ENCODE measurements around the gene SYPL1.
A peak's percentile ranks its signal among the peaks of the same experiment; 100 is the strongest.

The SYPL1 gene

GRCh38 chr7:106112118-106112971 lies at the start of gene SYPL1:
TSS of gene SYPL1 (minus strand) at chr7:106112312. CDS start at chr7:106112208, 104 bp downstream.
- H3K4me3 ChIP-seq (ENCODE audit: low read depth, low read length) = peak within 1 kb of the TSS; percentile 90
- TF ChIP-seq, protein P1, sequence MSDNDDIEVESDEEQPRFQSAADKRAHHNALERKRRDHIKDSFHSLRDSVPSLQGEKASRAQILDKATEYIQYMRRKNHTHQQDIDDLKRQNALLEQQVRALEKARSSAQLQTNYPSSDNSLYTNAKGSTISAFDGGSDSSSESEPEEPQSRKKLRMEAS (IDR thresholded peaks at IDR 0.05; ENCODE audit: low read depth, low read length) = peak; percentile 66; the same call in 1 of the 2 replicates
- TF ChIP-seq, protein P2, sequence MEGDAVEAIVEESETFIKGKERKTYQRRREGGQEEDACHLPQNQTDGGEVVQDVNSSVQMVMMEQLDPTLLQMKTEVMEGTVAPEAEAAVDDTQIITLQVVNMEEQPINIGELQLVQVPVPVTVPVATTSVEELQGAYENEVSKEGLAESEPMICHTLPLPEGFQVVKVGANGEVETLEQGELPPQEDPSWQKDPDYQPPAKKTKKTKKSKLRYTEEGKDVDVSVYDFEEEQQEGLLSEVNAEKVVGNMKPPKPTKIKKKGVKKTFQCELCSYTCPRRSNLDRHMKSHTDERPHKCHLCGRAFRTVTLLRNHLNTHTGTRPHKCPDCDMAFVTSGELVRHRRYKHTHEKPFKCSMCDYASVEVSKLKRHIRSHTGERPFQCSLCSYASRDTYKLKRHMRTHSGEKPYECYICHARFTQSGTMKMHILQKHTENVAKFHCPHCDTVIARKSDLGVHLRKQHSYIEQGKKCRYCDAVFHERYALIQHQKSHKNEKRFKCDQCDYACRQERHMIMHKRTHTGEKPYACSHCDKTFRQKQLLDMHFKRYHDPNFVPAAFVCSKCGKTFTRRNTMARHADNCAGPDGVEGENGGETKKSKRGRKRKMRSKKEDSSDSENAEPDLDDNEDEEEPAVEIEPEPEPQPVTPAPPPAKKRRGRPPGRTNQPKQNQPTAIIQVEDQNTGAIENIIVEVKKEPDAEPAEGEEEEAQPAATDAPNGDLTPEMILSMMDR (IDR thresholded peaks at IDR 0.05; ENCODE audit: low read depth, low read length) = no peak
- TF ChIP-seq MYC (IDR thresholded peaks at IDR 0.05; ENCODE audit: low read depth, low read length) (peak; percentile 74), POLR2A (IDR thresholded peaks at IDR 0.05; ENCODE audit: extremely low read depth, insufficient read length) (peak; percentile 69)
- DNase-seq (ENCODE audit: low read depth) = peak; percentile 99

- TF ChIP-seq POLR2A (IDR thresholded peaks at IDR 0.05; ENCODE audit: extremely low read depth, insufficient read length) = no peak
- no peak overlapping the region for H3K4me3 ChIP-seq (ENCODE audit: low read depth, low read length)
- no peak for DNase-seq (ENCODE audit: low read depth)
Measured at GRCh38 chr7:106155027-106155426, 42.9 kb upstream of the SYPL1 start.

GRCh38 chr7:106153891-106154449 lies 41.9 kb upstream of the SYPL1 start:
- H3K4me3 ChIP-seq (ENCODE audit: low read depth, low read length) = no peak overlapping the region
- peak; percentile 88 for DNase-seq (ENCODE audit: low read depth)
- TF ChIP-seq MYC (IDR thresholded peaks at IDR 0.05; ENCODE audit: low read depth, low read length) = peak; percentile 27
- TF ChIP-seq, protein P2 (IDR thresholded peaks at IDR 0.05; ENCODE audit: low read depth, low read length) = peak; percentile 98
- TF ChIP-seq, protein P1 (IDR thresholded peaks at IDR 0.05; ENCODE audit: low read depth, low read length) = 0 out of 2 replicates have a peak, but pooled peaks have one; percentile 18
- no peak for TF ChIP-seq POLR2A (IDR thresholded peaks at IDR 0.05; ENCODE audit: extremely low read depth, insufficient read length)

DNA sequence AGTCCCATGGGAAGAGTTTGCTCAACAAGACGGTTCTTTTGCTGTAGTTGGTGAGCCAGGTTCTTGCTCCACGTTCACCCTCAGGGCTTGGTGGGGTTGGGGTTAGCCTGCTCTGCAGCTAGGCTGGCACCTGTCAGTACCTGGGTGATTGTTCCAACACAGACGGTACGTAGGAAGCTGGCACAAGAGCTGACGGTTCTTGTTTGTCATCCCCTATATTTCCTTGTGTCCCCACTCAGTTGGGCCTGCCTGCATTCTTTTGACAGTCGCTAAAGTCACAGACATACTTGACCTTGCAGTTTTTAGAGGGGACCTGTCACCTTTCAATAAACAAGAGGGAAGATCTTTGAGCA lies 40.2 kb upstream of the SYPL1 start:
- TF ChIP-seq POLR2A (IDR thresholded peaks at IDR 0.05; ENCODE audit: extremely low read depth, insufficient read length) = no peak
- no peak for DNase-seq (ENCODE audit: low read depth)
- no peak overlapping the region for H3K4me3 ChIP-seq (ENCODE audit: low read depth, low read length)

DNA sequence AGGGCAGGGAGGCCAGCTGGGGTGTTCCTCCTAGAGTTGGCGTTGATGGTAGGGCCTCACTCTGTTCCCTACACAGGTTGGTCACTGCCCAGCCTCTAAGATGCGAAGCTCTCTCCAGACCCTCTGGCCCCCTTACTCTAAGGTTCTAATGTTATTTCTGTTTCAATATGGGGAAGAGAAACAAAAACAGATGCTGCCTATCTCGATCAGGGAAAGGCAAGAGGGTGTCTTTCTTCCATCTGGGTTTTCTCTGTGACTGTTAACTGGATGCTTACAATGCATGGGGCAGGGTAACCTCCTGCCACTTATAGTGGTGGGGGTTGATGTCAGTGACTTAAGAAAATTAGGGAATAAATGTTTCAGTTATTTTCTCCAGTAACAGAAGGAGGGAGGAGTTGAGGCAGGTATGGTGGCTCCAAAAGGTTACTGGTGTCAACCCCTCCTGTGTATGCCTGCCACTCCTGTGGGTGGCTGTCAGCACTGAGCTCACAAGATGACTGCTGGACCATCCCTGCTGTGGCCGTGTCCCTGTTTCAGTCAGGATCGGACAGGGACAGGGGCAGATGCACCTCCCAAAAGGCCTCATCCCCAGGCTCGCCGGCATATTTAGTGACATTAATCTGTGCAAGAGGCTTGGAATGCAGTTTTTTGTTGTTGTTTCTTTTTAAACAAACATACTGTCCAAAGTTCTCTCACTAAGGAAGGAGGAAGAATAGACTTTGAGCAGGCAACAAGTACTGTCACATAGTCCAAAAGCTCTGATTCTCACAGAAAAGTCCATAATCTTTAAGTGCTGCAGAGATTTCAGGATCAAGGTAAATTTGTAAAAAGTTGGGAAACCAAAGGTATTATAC lies 39.6 kb upstream of the SYPL1 start:
- TF ChIP-seq, protein P1 (IDR thresholded peaks at IDR 0.05; ENCODE audit: low read depth, low read length) = no peak
- TF ChIP-seq MYC (IDR thresholded peaks at IDR 0.05; ENCODE audit: low read depth, low read length) = no peak
- TF ChIP-seq, protein P2 (IDR thresholded peaks at IDR 0.05; ENCODE audit: low read depth, low read length) = no peak
- DNase-seq (ENCODE audit: low read depth) = no peak
- H3K4me3 ChIP-seq (ENCODE audit: low read depth, low read length) = no peak overlapping the region

- no peak for DNase-seq (ENCODE audit: low read depth)
- no peak overlapping the region for H3K4me3 ChIP-seq (ENCODE audit: low read depth, low read length)
- TF ChIP-seq MYC (IDR thresholded peaks at IDR 0.05; ENCODE audit: low read depth, low read length) (no peak), POLR2A (IDR thresholded peaks at IDR 0.05; ENCODE audit: extremely low read depth, insufficient read length) (no peak)
- TF ChIP-seq, protein P1 (IDR thresholded peaks at IDR 0.05; ENCODE audit: low read depth, low read length) = no peak
- TF ChIP-seq, protein P2 (IDR thresholded peaks at IDR 0.05; ENCODE audit: low read depth, low read length) = no peak
Measured at GRCh38 chr7:106143711-106144337, 31.7 kb upstream of the SYPL1 start.
